Hematopoietic multipotent progenitor cell (in vitro differentiated cells): ENCODE measurements around the gene CYSLTR2. TPM values are rescaled to one million over a fixed set of nuclear protein-coding genes. Genes with fewer than 3 reads are reported as not detected.

Experiments
- DNase-seq, 3 donors: peaks; one replicate each; pipeline ENCODE4 v3.0.0-alpha.2; 2011 to 2015; ENCODE audit warnings: low read depth in 2 of 3, low spot score in 2 of 3
- total RNA-seq: library from RNA; depleted of rRNA; stranded (reverse); fragments of >200 nt; gene quantifications from one replicate; pipeline ENCODE4 v1.2.3, GENCODE V29; 2012

Gene CYSLTR2
- total RNA-seq: 9.7 TPM

GRCh38 chr13:48653472-48653939 is at the start of gene CYSLTR2:
Gene CYSLTR2 (plus strand): TSS chr13:48653929. CDS start chr13:48706818, 52,889 bp downstream.
- peak; percentile 66 to 94 (median 87) for DNase-seq

- peak in 1 of 3 donors; percentile 10 for DNase-seq
These were observed 38.7 kb upstream of the CYSLTR2 start for GRCh38 chr13:48615049-48615448.

- no peak for DNase-seq
These were observed 34.8 kb upstream of the CYSLTR2 start for GRCh38 chr13:48618937-48619336.

GRCh38 chr13:48621056-48621455 is 32.7 kb upstream of the CYSLTR2 start:
- no peak for DNase-seq

- DNase-seq: no peak
These were observed 29.7 kb upstream of the CYSLTR2 start for GRCh38 chr13:48624016-48624415.

- no peak for DNase-seq
These were observed 28.9 kb upstream of the CYSLTR2 start for GRCh38 chr13:48624858-48625257.

GRCh38 chr13:48625413-48626076 is 28.2 kb upstream of the CYSLTR2 start:
- DNase-seq: no peak

- peak in 2 of 3 donors; percentile 35 to 73 for DNase-seq
These were observed 27.7 kb upstream of the CYSLTR2 start for GRCh38 chr13:48626077-48626449.

- DNase-seq: no peak
These were observed 26.8 kb upstream of the CYSLTR2 start for GRCh38 chr13:48626726-48627451.

- DNase-seq: no peak
These were observed 24.5 kb upstream of the CYSLTR2 start for GRCh38 chr13:48629277-48629676.

- no peak for DNase-seq
These were observed 23.4 kb upstream of the CYSLTR2 start for GRCh38 chr13:48630291-48630690.

- no peak for DNase-seq
These were observed 23.0 kb upstream of the CYSLTR2 start for GRCh38 chr13:48630773-48631172.

- DNase-seq: no peak
These were observed 22.3 kb upstream of the CYSLTR2 start for GRCh38 chr13:48631441-48631840.

- DNase-seq: no peak
These were observed 20.0 kb upstream of the CYSLTR2 start for GRCh38 chr13:48633700-48634099.

- DNase-seq: no peak
These were observed 19.1 kb upstream of the CYSLTR2 start for GRCh38 chr13:48634636-48635035.

GRCh38 chr13:48635478-48635877 is 18.3 kb upstream of the CYSLTR2 start:
- DNase-seq: no peak

- no peak for DNase-seq
These were observed 17.2 kb upstream of the CYSLTR2 start for GRCh38 chr13:48636550-48636949.

- no peak for DNase-seq
These were observed 16.1 kb upstream of the CYSLTR2 start for GRCh38 chr13:48637601-48638000.

GRCh38 chr13:48640767-48641166 is 13.0 kb upstream of the CYSLTR2 start:
- DNase-seq: no peak

- peak in 1 of 3 donors; percentile 41 for DNase-seq
These were observed 12.3 kb upstream of the CYSLTR2 start for GRCh38 chr13:48641404-48641803.

- DNase-seq: no peak
These were observed 11.7 kb upstream of the CYSLTR2 start for GRCh38 chr13:48642061-48642460.

GRCh38 chr13:48643159-48643558 is 10.6 kb upstream of the CYSLTR2 start:
- no peak for DNase-seq
